HG03025 (cell line): Measurements from ENCODE around the gene CALML5.
"Not testable (repeated sequence)": the region's sequence is repeated elsewhere in the genome, so short reads cannot be mapped to it uniquely, and the experiment has no call there.

Experiments used
- ATAC-seq: cut with Tn5 transposase; IDR thresholded peaks from one replicate; pipeline ENCODE4 v1.9.1; 2021; ENCODE audit warnings: mild to moderate bottlenecking, moderate library complexity; ENCODE audit not compliant: unreplicated experiment, low FRiP score

The CALML5 gene

GRCh38 chr10:5486853-5487235, 12.5 kb downstream of the CALML5 start:
- no peak for ATAC-seq

- no peak for ATAC-seq
Observed at GRCh38 chr10:5485948-5486852, 13.2 kb downstream of the CALML5 start.

- no peak for ATAC-seq
Observed at GRCh38 chr10:5485290-5485689, 14.1 kb downstream of the CALML5 start.

GRCh38 chr10:5484205-5484604, 15.2 kb downstream of the CALML5 start:
- ATAC-seq = no peak

GRCh38 chr10:5482016-5482415, 17.4 kb downstream of the CALML5 start:
- ATAC-seq = no peak

- ATAC-seq = no peak
Observed at GRCh38 chr10:5481121-5481520, 18.2 kb downstream of the CALML5 start.

GRCh38 chr10:5480162-5480941, 19.0 kb downstream of the CALML5 start:
- ATAC-seq = no peak

- ATAC-seq = no peak
Observed at GRCh38 chr10:5479481-5480161, 19.7 kb downstream of the CALML5 start.

GRCh38 chr10:5478694-5479305, 20.6 kb downstream of the CALML5 start:
- ATAC-seq = no peak

- no peak for ATAC-seq
Observed at GRCh38 chr10:5477948-5478693, 21.2 kb downstream of the CALML5 start.

GRCh38 chr10:5476918-5477525, 22.3 kb downstream of the CALML5 start:
- ATAC-seq = no peak

GRCh38 chr10:5475974-5476807, 23.2 kb downstream of the CALML5 start:
- ATAC-seq = not testable (repeated sequence)

GRCh38 chr10:5475088-5475487, 24.3 kb downstream of the CALML5 start:
- ATAC-seq = not testable (repeated sequence)

- ATAC-seq = not testable (repeated sequence)
Observed at GRCh38 chr10:5474642-5475041, 24.7 kb downstream of the CALML5 start.

GRCh38 chr10:5470062-5470751, 29.2 kb downstream of the CALML5 start:
- no peak for ATAC-seq

GRCh38 chr10:5469353-5470061, 29.9 kb downstream of the CALML5 start:
- no peak for ATAC-seq
